Measurements from ENCODE around the gene TNS4. TPM values are rescaled to one million over a fixed set of nuclear protein-coding genes. Genes with fewer than 3 reads are reported as not detected.

TNS4 gene
- total and polyA plus RNA-seq, 2 donors (not counting 1 experiment from before 2014, with no cell fraction given): under 0.01 to 0.05 TPM

GRCh38 chr17:40453881-40454612, 47.4 kb downstream of the TNS4 start:
- no peak overlapping the region for H3K4me2 ChIP-seq (ENCODE audit: extremely low read depth, insufficient read depth, low read length)
- TF ChIP-seq CTCF (conservative IDR thresholded peaks at IDR 0.05 in 1 of 2, IDR thresholded peaks at IDR 0.05 in 1 of 2; ENCODE audit: low read depth in 1 of 2, low read length in 2 of 2) (no peak), EZH2 (IDR thresholded peaks at IDR 0.05; ENCODE audit: low read length, missing control alignments) (no peak)
- no peaks in the 10 kb centered on the region for H3K27me3 ChIP-seq (ENCODE audit: control insufficient read depth, insufficient read depth, low read length)
- H3K4me3 ChIP-seq (replicated peaks in 1 of 4; ENCODE audit: control extremely low read depth in 1 of 4, insufficient read depth in 1 of 4, low read depth in 3 of 4, low read length in 4 of 4): peak overlapping the region in 1 of 4 experiments; percentile 31
- H3K27ac ChIP-seq (ENCODE audit: insufficient read depth, low read length): peak overlapping the region; percentile 91
- no peak overlapping the region for H2AFZ ChIP-seq (ENCODE audit: low read length)
- peaks cover 29% of the 10 kb centered on the region for H3K79me2 ChIP-seq (ENCODE audit: control insufficient read depth, insufficient read depth, low read length)
- peaks cover 73% of the 10 kb centered on the region for H3K4me1 ChIP-seq (ENCODE audit: control insufficient read depth, extremely low read depth, insufficient read depth, low read length)
- H3K36me3 ChIP-seq (ENCODE audit: control insufficient read depth, insufficient read depth, low read length): peaks cover 30% of the 10 kb centered on the region
- no peaks in the 10 kb centered on the region for H4K20me1 ChIP-seq (ENCODE audit: control insufficient read depth, extremely low read depth, insufficient read depth, low read length)
- H3K9ac ChIP-seq (ENCODE audit: insufficient read depth, low read length): peak overlapping the region; percentile 10
- peak; percentile 66 to 75 for DNase-seq (ENCODE audit: low read depth in 2 of 2)
- no peaks in the 10 kb centered on the region for H3K9me3 ChIP-seq (ENCODE audit: control insufficient read depth, insufficient read depth, low read depth, low read length)

GRCh38 chr17:40452921-40453378, 48.5 kb downstream of the TNS4 start:
- no peaks in the 10 kb centered on the region for H3K9me3 ChIP-seq (ENCODE audit: control insufficient read depth, insufficient read depth, low read depth, low read length)
- H3K9ac ChIP-seq (ENCODE audit: insufficient read depth, low read length): no peak overlapping the region
- TF ChIP-seq CTCF (conservative IDR thresholded peaks at IDR 0.05 in 1 of 2, IDR thresholded peaks at IDR 0.05 in 1 of 2; ENCODE audit: low read depth in 1 of 2, low read length in 2 of 2) (no peak), EZH2 (IDR thresholded peaks at IDR 0.05; ENCODE audit: low read length, missing control alignments) (no peak)
- H3K4me2 ChIP-seq (ENCODE audit: extremely low read depth, insufficient read depth, low read length): peak overlapping the region; percentile 27
- no peaks in the 10 kb centered on the region for H3K27me3 ChIP-seq (ENCODE audit: control insufficient read depth, insufficient read depth, low read length)
- H4K20me1 ChIP-seq (ENCODE audit: control insufficient read depth, extremely low read depth, insufficient read depth, low read length): no peaks in the 10 kb centered on the region
- H3K36me3 ChIP-seq (ENCODE audit: control insufficient read depth, insufficient read depth, low read length): peaks cover 31% of the 10 kb centered on the region
- peaks cover 73% of the 10 kb centered on the region for H3K4me1 ChIP-seq (ENCODE audit: control insufficient read depth, extremely low read depth, insufficient read depth, low read length)
- no peak overlapping the region for H2AFZ ChIP-seq (ENCODE audit: low read length)
- peak overlapping the region; percentile 91 for H3K27ac ChIP-seq (ENCODE audit: insufficient read depth, low read length)
- peaks cover 40% of the 10 kb centered on the region for H3K79me2 ChIP-seq (ENCODE audit: control insufficient read depth, insufficient read depth, low read length)
- H3K4me3 ChIP-seq (replicated peaks in 1 of 4; ENCODE audit: control extremely low read depth in 1 of 4, insufficient read depth in 1 of 4, low read depth in 3 of 4, low read length in 4 of 4): peak overlapping the region in 1 of 4 experiments; percentile 10
- peak; percentile 40 to 64 for DNase-seq (ENCODE audit: low read depth in 2 of 2)

- Histone ChIP-seq H3K27ac (ENCODE audit: insufficient read depth, low read length) (peak overlapping the region; percentile 91), H3K9ac (ENCODE audit: insufficient read depth, low read length) (no peak overlapping the region), H3K27me3 (ENCODE audit: control insufficient read depth, insufficient read depth, low read length) (no peaks in the 10 kb centered on the region), H3K9me3 (ENCODE audit: control insufficient read depth, insufficient read depth, low read depth, low read length) (no peaks in the 10 kb centered on the region), H3K36me3 (ENCODE audit: control insufficient read depth, insufficient read depth, low read length) (peaks cover 27% of the 10 kb centered on the region), H3K79me2 (ENCODE audit: control insufficient read depth, insufficient read depth, low read length) (peaks cover 46% of the 10 kb centered on the region), H3K4me3 (replicated peaks in 1 of 4; ENCODE audit: control extremely low read depth in 1 of 4, insufficient read depth in 1 of 4, low read depth in 3 of 4, low read length in 4 of 4) (peak overlapping the region in 1 of 4 experiments; percentile 0), H3K4me1 (ENCODE audit: control insufficient read depth, extremely low read depth, insufficient read depth, low read length) (peaks cover 72% of the 10 kb centered on the region), H4K20me1 (ENCODE audit: control insufficient read depth, extremely low read depth, insufficient read depth, low read length) (peaks cover 3% of the 10 kb centered on the region), H3K4me2 (ENCODE audit: extremely low read depth, insufficient read depth, low read length) (peak overlapping the region; percentile 27), H2AFZ (ENCODE audit: low read length) (no peak overlapping the region)
- DNase-seq (ENCODE audit: low read depth in 2 of 2): peak; percentile 73 to 99
- TF ChIP-seq CTCF (conservative IDR thresholded peaks at IDR 0.05 in 1 of 2, IDR thresholded peaks at IDR 0.05 in 1 of 2; ENCODE audit: low read depth in 1 of 2, low read length in 2 of 2) (no peak), EZH2 (IDR thresholded peaks at IDR 0.05; ENCODE audit: low read length, missing control alignments) (no peak)
Measured at GRCh38 chr17:40452216-40452787, 49.1 kb downstream of the TNS4 start.

All from fibroblast of lung (primary cell).